ENCODE results near the gene GNB1.

Gene GNB1

GRCh38 chr1:1797731-1798341 is 93.1 kb downstream of the GNB1 start:
- no peak for TF ChIP-seq CTCF (IDR thresholded peaks at IDR 0.05; ENCODE audit: extremely low read depth, missing control alignments)
- no peak for DNase-seq (ENCODE audit: low spot score)

DNA sequence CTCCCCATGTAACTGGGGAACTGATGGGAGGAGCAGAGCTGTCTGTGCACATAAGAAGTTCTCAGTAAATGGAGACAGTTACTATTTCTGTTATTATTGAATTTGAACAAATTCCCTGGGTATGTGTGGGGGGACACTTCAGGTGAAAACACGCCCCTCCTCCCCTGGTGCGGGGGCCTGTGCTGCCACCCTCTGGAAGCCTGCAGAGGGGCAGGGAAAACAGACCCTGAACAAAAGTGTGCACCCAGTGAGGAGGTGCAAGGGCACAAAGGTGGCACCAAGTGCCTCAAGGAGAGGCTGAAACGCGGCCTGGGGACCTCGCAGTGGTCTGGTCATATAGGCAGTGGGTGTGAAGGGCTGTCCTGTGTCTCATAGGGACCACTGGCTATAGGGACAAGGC is 94.4 kb downstream of the GNB1 start:
- no peak for DNase-seq (ENCODE audit: low spot score)
- TF ChIP-seq CTCF (IDR thresholded peaks at IDR 0.05; ENCODE audit: extremely low read depth, missing control alignments): no peak

- no peak for TF ChIP-seq CTCF (IDR thresholded peaks at IDR 0.05; ENCODE audit: extremely low read depth, missing control alignments)
- DNase-seq (ENCODE audit: low spot score): no peak
These were observed 95.9 kb downstream of the GNB1 start for GRCh38 chr1:1794999-1795398.

GRCh38 chr1:1793481-1794244 is 97.2 kb downstream of the GNB1 start:
- no peak for TF ChIP-seq CTCF (IDR thresholded peaks at IDR 0.05; ENCODE audit: extremely low read depth, missing control alignments)
- no peak for DNase-seq (ENCODE audit: low spot score)

GRCh38 chr1:1788646-1789431 is 102.0 kb downstream of the GNB1 start:
- no peak for DNase-seq (ENCODE audit: low spot score)
- TF ChIP-seq CTCF (IDR thresholded peaks at IDR 0.05; ENCODE audit: extremely low read depth, missing control alignments): peak; percentile 28

- DNase-seq (ENCODE audit: low spot score): no peak
- TF ChIP-seq CTCF (IDR thresholded peaks at IDR 0.05; ENCODE audit: extremely low read depth, missing control alignments): no peak
These were observed 102.8 kb downstream of the GNB1 start for GRCh38 chr1:1788136-1788535.
